DMS 273 (cell line): ENCODE results near the gene MARK2.
A peak's percentile ranks its signal among the peaks of the same experiment; 100 is the strongest.
"Not testable (repeated sequence)": the region's sequence is repeated elsewhere in the genome, so short reads cannot be mapped to it uniquely, and the experiment has no call there.

Source experiments
- DNase-seq: peaks from one replicate; lab custom pipeline; 2025; ENCODE audit not compliant: unreplicated experiment; lab: John Stamatoyannopoulos, UW

Gene MARK2

GRCh38 chr11:63838678-63839507, at the start of gene MARK2:
Gene MARK2, plus strand, starts transcription at chr11:63839110. Its CDS starts 397 bp downstream, at chr11:63839507.
- DNase-seq, result peak; percentile 98

- DNase-seq, result no peak
These were observed 47.3 kb upstream of the MARK2 start for GRCh38 chr11:63791495-63792167.

- no peak for DNase-seq
These were observed 45.7 kb upstream of the MARK2 start for GRCh38 chr11:63793161-63793560.

- no peak for DNase-seq
These were observed 43.8 kb upstream of the MARK2 start for GRCh38 chr11:63795066-63795465.

- DNase-seq, result no peak
These were observed 38.0 kb upstream of the MARK2 start for GRCh38 chr11:63800921-63801320.

- no peak for DNase-seq
These were observed 36.1 kb upstream of the MARK2 start for GRCh38 chr11:63802637-63803414.

- no peak for DNase-seq
These were observed 34.7 kb upstream of the MARK2 start for GRCh38 chr11:63804259-63804658.

- no peak for DNase-seq
These were observed 33.0 kb upstream of the MARK2 start for GRCh38 chr11:63805844-63806415.

GRCh38 chr11:63810383-63810782, 28.5 kb upstream of the MARK2 start:
- not testable (repeated sequence) for DNase-seq

GRCh38 chr11:63811522-63811921, 27.4 kb upstream of the MARK2 start:
- DNase-seq, result no peak

GRCh38 chr11:63813035-63813562, 25.8 kb upstream of the MARK2 start, which contains the start of gene SPINDOC:
Gene SPINDOC, plus strand, starts transcription at chr11:63813456. Its CDS starts 231 bp downstream, at chr11:63813687.
- peak; percentile 88 for DNase-seq

GRCh38 chr11:63813563-63814382, 25.1 kb upstream of the MARK2 start:
- DNase-seq, result peak; percentile 53

- DNase-seq, result peak; percentile 47
These were observed 24.6 kb upstream of the MARK2 start for GRCh38 chr11:63814383-63814736.

GRCh38 chr11:63816166-63816565, 22.7 kb upstream of the MARK2 start:
- DNase-seq, result no peak

- DNase-seq, result no peak
These were observed 22.2 kb upstream of the MARK2 start for GRCh38 chr11:63816732-63817131.

- no peak for DNase-seq
These were observed 21.0 kb upstream of the MARK2 start for GRCh38 chr11:63817758-63818498.

- no peak for DNase-seq
These were observed 20.3 kb upstream of the MARK2 start for GRCh38 chr11:63818609-63819008.

- no peak for DNase-seq
These were observed 17.5 kb upstream of the MARK2 start for GRCh38 chr11:63821411-63821810.

GRCh38 chr11:63826471-63827190, 12.3 kb upstream of the MARK2 start:
- DNase-seq, result no peak
